Stimulated activated CD4-positive, alpha-beta T cell treated with anti-CD3 and anti-CD28 coated beads, Interleukin-4, amount 100 ng/mL, for 1 hour (primary cell): ENCODE results near the gene TSHZ2.
"Not testable (repeated sequence)": the region's sequence is repeated elsewhere in the genome, so short reads cannot be mapped to it uniquely, and the experiment has no call there.

Experiments
- DNase-seq: peaks from one replicate; pipeline ENCODE4 v3.0.0-alpha.2; 2020

Gene TSHZ2

GRCh38 chr20:53434662-53435061, 462.5 kb downstream of the TSHZ2 start:
- DNase-seq = no peak

- not testable (repeated sequence) for DNase-seq
Observed at GRCh38 chr20:53436927-53437326, 464.8 kb downstream of the TSHZ2 start.

- DNase-seq = no peak
Observed at GRCh38 chr20:53438368-53438767, 466.2 kb downstream of the TSHZ2 start.

- DNase-seq = no peak
Observed at GRCh38 chr20:53439046-53439445, 466.9 kb downstream of the TSHZ2 start.

DNA sequence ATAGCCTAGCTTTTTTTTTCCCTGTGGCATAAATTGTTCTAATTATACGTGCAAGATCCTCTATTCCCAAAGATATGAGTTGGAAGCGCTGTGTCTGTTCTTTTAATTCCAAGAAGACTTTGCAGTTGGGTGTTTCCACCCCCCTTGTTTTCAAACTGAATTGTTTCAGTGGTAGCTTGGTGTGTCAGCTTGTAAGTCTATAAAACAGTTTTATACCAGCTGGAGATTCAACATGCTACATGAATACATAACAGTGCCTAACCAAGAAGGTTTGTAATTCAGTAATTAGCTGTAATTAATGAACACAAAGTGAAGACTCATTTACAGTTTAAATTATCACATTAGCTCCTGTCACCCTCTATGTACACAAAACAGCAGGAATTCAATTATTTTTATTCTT, 467.5 kb downstream of the TSHZ2 start:
- DNase-seq = no peak

DNA sequence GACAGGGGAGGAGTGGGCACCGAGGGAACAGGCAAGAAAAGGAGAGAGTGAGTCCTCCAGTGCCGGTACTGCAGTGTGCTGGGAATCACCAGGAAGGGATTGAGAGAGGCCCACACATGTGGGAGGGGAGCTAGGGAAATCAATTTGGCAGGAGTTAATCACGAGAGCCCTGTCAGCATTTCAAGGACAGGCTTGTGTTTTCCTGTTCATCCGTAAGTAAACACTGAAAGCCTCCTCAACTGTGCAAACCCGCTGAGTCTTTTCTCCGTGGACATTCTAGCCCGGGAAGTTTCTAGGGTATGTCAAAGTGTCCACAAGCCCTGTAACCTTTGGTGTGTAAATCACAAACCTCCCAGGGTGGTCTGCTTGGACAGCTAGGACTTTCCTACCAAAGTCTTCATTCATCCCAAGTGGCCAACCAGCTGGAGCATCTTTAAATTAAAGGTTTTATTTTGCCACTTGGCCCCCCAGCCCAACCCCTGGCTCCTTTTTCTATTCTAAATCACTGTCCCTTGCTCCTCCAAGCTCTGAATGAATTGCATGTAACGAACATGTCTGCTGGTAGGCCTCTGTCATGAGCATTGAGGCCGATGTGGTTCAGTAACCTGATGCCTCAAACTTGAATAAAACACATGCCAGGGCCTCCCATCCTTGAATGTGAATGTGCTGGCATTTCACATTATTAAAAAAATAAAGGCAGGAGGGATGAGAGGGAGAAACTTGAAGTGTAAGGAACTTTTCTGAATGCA, 472.4 kb downstream of the TSHZ2 start:
- DNase-seq = no peak

- no peak for DNase-seq
Observed at GRCh38 chr20:53445321-53445731, 473.2 kb downstream of the TSHZ2 start.

DNA sequence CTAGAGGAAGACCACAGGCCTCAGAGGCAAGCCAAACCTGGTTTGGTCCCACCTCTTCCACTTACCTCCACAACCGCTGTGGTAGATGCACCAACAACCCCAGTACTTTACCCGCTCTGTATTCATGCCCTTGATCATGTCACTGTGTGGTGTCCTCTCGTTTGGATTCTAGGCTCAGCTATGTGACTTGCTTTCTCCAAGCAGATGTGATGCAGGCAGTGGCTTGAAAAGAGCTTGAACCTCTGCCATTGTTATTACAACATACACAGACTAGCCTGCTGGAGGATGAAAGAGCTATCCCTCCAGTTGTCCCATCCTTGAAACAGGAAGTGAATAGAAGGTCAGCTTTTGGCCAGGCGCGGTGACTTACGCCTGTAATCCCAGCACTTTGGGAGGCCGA, 473.8 kb downstream of the TSHZ2 start:
- no peak for DNase-seq

DNA sequence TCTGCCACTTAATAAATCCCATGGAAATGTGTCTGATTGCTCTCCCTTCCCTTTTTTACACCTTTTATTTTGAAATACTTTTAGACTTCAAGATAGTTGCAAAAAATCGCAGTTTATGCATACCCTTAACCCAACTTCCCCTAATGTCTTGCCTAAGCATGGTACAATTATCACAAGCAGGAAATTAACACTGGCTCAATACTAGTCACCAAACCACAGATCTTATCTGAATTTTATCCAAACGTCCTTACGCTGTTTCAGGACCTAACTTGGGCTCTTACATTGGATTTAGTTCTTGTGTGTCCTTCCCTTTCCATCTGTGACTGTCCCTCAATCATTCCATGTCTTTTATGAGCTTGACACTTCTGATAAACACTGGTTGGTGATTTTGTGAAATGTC, 475.2 kb downstream of the TSHZ2 start:
- no peak for DNase-seq

GRCh38 chr20:53448426-53448825, 476.3 kb downstream of the TSHZ2 start:
- no peak for DNase-seq

GRCh38 chr20:53448875-53449274, 476.7 kb downstream of the TSHZ2 start:
- no peak for DNase-seq

DNA sequence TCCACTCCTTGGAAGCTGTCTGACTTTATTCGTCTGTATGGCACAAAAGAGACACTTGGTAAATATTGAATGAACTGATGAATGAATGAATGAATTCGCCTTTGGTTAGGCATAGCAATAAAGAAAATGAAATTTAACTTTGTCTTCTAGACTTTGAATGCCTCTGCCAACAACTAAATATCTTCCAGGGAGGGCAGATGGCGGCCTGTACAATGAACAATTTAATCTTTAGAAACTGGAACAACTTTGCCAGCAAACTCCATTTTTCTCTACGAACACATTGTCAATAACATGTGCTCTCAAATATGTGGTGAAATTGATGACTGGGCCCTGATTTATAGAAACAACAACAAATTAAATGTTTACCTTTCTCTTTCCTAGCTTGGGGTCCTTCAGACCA, 480.9 kb downstream of the TSHZ2 start:
- no peak for DNase-seq

DNA sequence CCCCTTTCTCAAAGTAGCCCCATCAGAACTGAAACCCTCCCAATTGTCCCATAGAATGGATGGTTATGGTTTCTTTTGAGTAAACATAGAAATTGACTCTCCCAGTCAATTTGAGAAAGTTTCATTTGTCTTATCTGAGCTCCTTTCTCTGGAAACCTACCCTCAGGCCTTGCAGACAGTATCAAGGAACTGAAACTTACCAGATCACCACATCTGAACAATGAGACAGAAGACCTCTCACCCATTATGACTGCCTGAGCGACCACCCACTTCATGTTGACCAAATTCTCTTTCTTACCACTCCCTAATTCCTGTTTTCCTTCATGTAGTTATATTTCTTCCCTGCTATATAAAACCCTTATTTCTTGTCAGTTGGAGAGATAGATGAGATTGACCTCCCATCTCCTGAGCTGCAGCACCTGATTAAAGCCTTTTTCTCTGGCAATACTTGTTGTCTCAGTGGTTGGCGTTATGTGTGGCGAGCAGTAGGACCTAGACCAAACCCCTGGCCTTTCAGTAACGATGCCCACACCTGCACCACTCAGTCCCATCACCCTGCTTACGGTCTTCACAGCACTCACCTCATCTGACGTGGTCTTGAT, 482.6 kb downstream of the TSHZ2 start:
- DNase-seq = no peak

DNA sequence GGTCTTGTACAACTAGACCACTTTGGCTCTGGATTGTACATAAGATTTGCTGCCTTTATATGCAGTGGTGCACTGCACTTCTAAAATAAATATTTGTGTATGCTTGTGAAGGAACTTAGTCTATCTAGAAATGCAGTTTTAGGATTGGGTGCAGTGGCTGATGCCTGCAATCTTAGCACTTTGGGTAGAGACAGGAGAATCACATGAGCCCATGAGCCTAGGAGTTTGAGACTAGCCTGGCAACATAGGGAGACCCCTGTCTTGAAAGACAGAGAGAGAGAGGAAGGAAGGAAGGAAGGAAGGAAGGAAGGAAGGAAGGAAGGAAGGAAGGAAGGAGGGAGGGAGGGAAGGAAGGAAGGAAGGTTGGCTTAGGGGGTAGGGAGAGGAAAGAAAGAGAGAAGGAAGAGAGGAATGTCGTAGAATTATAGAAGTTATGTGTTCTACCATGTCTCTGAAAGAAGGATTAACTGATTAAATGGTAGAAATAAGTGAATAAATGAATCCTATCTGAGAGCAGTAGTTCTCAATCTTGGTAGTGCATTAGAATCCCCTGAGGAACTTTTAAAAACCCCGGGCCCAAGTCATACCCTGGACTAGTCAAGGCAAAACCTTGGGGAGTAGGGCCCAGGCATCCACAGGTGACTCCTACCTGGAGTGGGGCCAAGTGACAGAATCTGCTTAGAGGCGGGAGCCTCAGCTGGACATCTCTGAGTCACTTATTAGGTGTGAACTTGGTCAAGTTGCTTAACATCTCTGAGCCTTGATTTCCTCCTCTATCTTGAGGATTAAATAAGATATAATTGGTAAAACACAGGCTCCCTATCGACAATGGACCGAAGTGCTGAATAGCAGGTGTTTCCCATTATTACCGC, 491.2 kb downstream of the TSHZ2 start:
- no peak for DNase-seq

- no peak for DNase-seq
Observed at GRCh38 chr20:53466279-53466678, 494.1 kb downstream of the TSHZ2 start.

- no peak for DNase-seq
Observed at GRCh38 chr20:53468587-53468986, 496.4 kb downstream of the TSHZ2 start.

GRCh38 chr20:53472859-53473258, 500.7 kb downstream of the TSHZ2 start:
- not testable (repeated sequence) for DNase-seq

DNA sequence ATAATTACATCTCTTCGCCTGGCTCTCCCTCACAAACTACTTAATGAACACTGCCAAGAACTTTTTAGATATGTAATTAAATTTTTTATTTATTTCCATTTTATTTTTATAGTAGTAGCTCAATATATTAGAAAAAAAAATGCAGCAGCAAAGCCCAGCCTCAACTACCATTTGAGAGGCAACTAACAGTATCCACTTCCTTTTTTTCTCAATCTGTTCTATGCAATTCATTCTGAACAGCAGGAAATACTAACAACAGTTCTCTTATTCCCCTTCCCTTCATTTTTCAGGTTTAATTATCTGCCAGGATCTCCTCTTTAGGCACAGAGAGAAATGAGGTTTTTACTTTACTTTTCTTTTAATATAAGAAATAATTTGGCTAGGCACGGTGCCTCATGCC, 508.8 kb downstream of the TSHZ2 start:
- DNase-seq = no peak

DNA sequence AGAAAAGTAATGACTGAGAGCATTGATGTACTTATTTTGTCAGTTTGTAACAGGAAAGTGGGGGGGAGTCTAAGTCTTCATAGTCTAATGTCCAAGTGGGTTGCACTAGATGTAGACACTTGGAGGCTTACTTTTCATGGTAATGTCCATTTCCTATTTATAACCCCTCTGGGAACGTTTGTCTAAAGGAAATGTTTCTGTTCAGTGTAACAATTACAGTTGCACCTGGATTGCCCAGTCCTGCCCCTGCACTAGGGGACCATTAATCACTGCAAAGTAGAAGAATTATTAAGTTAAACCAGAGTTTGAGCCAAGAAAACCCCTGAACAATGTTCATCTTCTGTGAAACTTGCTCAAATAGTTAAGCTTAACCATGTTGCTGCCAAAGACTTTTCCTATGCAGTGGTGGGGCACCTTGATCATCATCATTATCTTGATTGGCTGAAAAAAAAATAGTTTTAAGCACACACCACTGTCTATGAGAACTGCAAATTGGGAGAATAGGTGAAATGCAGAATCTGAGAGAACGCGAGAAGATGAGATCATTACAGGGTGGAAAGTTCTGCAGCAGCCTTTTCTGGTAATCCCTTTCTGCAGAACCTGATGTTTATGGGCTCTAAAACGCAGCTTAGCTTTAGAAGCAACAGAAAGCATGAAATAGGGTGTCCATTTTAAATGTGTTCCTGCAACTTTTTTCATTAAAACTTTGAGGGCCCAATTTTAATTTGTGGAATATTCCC, 515.5 kb downstream of the TSHZ2 start:
- no peak for DNase-seq

- DNase-seq = no peak
Observed at GRCh38 chr20:53488775-53489272, 516.7 kb downstream of the TSHZ2 start.

GRCh38 chr20:53489528-53489927, 517.4 kb downstream of the TSHZ2 start:
- no peak for DNase-seq

DNA sequence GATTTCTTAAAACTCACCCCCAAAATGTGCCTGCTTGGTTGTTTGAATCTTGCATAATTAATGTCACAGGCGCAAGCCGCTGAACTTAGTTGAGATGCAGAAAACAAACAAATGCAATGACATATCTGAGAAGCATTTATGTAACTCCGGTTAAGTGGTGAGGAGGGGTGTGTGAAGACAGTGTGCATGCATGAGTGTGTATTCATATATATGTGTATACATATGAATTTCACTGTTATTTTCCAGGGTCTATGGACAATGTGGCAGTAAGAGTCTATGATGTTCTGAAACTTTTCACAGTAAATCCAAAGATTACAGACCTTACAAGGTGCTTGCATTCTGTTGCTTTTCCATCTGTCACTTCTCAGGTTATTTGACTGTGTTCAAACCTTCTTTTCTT, 518.5 kb downstream of the TSHZ2 start:
- no peak for DNase-seq

DNA sequence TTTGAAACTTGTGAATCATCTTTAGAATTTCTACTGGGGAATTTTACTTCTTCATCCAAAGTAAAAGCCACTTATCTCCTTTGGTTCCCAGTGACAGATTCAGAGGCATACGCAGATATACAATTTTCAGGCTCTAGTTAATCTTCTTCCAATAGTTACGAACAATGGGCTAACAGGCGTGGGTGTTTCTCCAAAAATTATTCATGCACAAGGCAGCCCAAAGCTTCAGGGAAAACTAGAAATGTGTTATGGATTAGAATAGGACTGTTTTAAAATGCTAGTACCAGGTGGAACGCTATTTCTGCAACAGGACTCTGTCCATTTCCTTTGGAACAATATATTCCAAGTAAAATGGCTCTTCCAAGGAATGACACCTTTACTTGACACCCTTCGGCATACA, 519.3 kb downstream of the TSHZ2 start:
- DNase-seq = no peak
